Tibial nerve (tissue), 4 donors: ENCODE results near the gene MPPED1. TPM values are rescaled to one million over a fixed set of nuclear protein-coding genes. Genes with fewer than 3 reads are reported as not detected.

Experiments
- DNase-seq, 2 donors: peaks; one replicate each; pipeline ENCODE4 v3.0.0-alpha.2; 2019; ENCODE audit warnings: low spot score in 2 of 2
- H3K27ac ChIP-seq, 4 donors: fragments of 200-600 bp; sonication (generic) in 3 of 4; one replicate each; pipeline ENCODE4 v1.5.1; 2017 to 2019; ENCODE audit warnings: mild to moderate bottlenecking in 1 of 4
- H3K27me3 ChIP-seq, 2 donors: fragments of 200-600 bp; sonication (generic) in 1 of 2; one replicate each; pipeline versions ENCODE4 v1.5.1 to v1.6.0; 2017 to 2019
- H3K36me3 ChIP-seq, 3 donors: fragments of 200-600 bp; sonication (generic); one replicate each; pipeline ENCODE4 v1.5.1; 2018 to 2019
- H3K4me1 ChIP-seq, 4 donors: fragments of 200-600 bp; sonication (generic) in 3 of 4; one replicate each; pipeline ENCODE4 v1.5.1; 2017 to 2019
- H3K4me3 ChIP-seq, 4 donors: fragments of 200-600 bp; sonication (generic) in 3 of 4; one replicate each; pipeline ENCODE4 v1.5.1; 2017 to 2019; ENCODE audit warnings: mild to moderate bottlenecking in 1 of 4, moderate library complexity in 1 of 4
- H3K9me3 ChIP-seq, 4 donors: fragments of 200-600 bp; sonication (generic) in 3 of 4; one replicate each; pipeline ENCODE4 v1.5.1; 2017 to 2019
- CTCF ChIP-seq, 5 experiments: fragments of 200-600 bp in 3 of 5; fragments of 450-650 bp in 2 of 5; sonication (generic) in 3 of 5; IDR thresholded peaks; one replicate each; pipeline ENCODE4 v1.5.1; 2016 to 2019; ENCODE audit warnings: antibody characterized with exemption in 5 of 5, mild to moderate bottlenecking in 3 of 5, moderate library complexity in 2 of 5
- EP300 ChIP-seq, 2 donors: sonication (generic); formaldehyde crosslinking; IDR thresholded peaks; one replicate each; pipeline ENCODE4 v1.6.1; 2017; ENCODE audit warnings: antibody characterized with exemption in 2 of 2, mild to moderate bottlenecking in 1 of 2
- POLR2A ChIP-seq, 2 donors: fragments of 450-650 bp; IDR thresholded peaks; one replicate each; pipeline ENCODE4 v1.6.1; 2017; ENCODE audit warnings: antibody characterized with exemption in 2 of 2, mild to moderate bottlenecking in 2 of 2, moderate library complexity in 2 of 2
- WGBS, 2 donors: methylation state at CpG; one replicate each; pipeline ENCODE4 v1.1.5; 2018; 5-methylcytosine and 5-hydroxymethylcytosine counted together
- total RNA-seq, 4 donors: library from RNA; depleted of rRNA; stranded (reverse); fragments of >200 nt; gene quantifications; one replicate each; pipeline ENCODE4 v1.1.0, GENCODE V29; 2016

Gene MPPED1
- total RNA-seq, 4 donors from 2014 or later: 1.2 to 2.4 (median 1.8) TPM

GRCh38 chr22:43370036-43370435 is 41.8 kb upstream of the MPPED1 start:
- DNase-seq: no peak
- H3K9me3 ChIP-seq: peaks cover 0 to 11% (median 0%) of the 10 kb centered on the region in 4 donors
- no peak overlapping the region for H3K27ac ChIP-seq
- peaks cover 0 to 51% of the 10 kb centered on the region in 2 donors for H3K27me3 ChIP-seq
- 15 to 35% methylated on average over 9 of the region's 9 CpGs for WGBS, 2 donors
- H3K4me1 ChIP-seq: peaks cover 0 to 4% (median 0%) of the 10 kb centered on the region in 4 donors
- no peaks in the 10 kb centered on the region for H3K36me3 ChIP-seq
- no peak for TF ChIP-seq POLR2A (IDR thresholded peaks at IDR 0.05)
- no peak for TF ChIP-seq EP300 (IDR thresholded peaks at IDR 0.05)
- no peak for TF ChIP-seq CTCF (IDR thresholded peaks at IDR 0.05)
- H3K4me3 ChIP-seq: no peak overlapping the region

GRCh38 chr22:43375951-43376455 is 35.8 kb upstream of the MPPED1 start:
- Histone ChIP-seq H3K27ac (no peak overlapping the region), H3K4me3 (no peak overlapping the region), H3K9me3 (peaks cover 0 to 11% (median 0%) of the 10 kb centered on the region in 4 donors), H3K27me3 (peaks cover 0 to 26% of the 10 kb centered on the region in 2 donors), H3K4me1 (peaks cover 0 to 17% (median 0%) of the 10 kb centered on the region in 4 donors), H3K36me3 (no peaks in the 10 kb centered on the region)
- WGBS, 2 donors: 52 to 65% methylated on average over 4 of the region's 4 CpGs
- TF ChIP-seq CTCF (IDR thresholded peaks at IDR 0.05): no peak
- TF ChIP-seq POLR2A (IDR thresholded peaks at IDR 0.05): no peak
- TF ChIP-seq EP300 (IDR thresholded peaks at IDR 0.05): no peak
- no peak for DNase-seq

GRCh38 chr22:43376765-43377547 is 34.9 kb upstream of the MPPED1 start:
- H3K27ac ChIP-seq: no peak overlapping the region
- H3K9me3 ChIP-seq: peaks cover 0 to 11% (median 0%) of the 10 kb centered on the region in 4 donors
- DNase-seq: no peak
- H3K36me3 ChIP-seq: no peaks in the 10 kb centered on the region
- TF ChIP-seq POLR2A (IDR thresholded peaks at IDR 0.05) (no peak), EP300 (IDR thresholded peaks at IDR 0.05) (no peak), CTCF (IDR thresholded peaks at IDR 0.05) (no peak)
- peaks cover 0 to 17% of the 10 kb centered on the region in 2 donors for H3K27me3 ChIP-seq
- WGBS, 2 donors: 56 to 58% methylated on average over 15 of the region's 15 CpGs
- no peak overlapping the region for H3K4me3 ChIP-seq
- H3K4me1 ChIP-seq: peaks cover 0 to 17% (median 0%) of the 10 kb centered on the region in 4 donors

- 34 to 39% methylated on average over 10 of the region's 10 CpGs for WGBS, 2 donors
- TF ChIP-seq EP300 (IDR thresholded peaks at IDR 0.05): no peak
- TF ChIP-seq CTCF (IDR thresholded peaks at IDR 0.05): no peak
- no peak for TF ChIP-seq POLR2A (IDR thresholded peaks at IDR 0.05)
- peaks cover 0 to 17% (median 0%) of the 10 kb centered on the region in 4 donors for H3K4me1 ChIP-seq
- no peak overlapping the region for H3K4me3 ChIP-seq
- H3K9me3 ChIP-seq: peaks cover 0 to 11% (median 0%) of the 10 kb centered on the region in 4 donors
- H3K27ac ChIP-seq: no peak overlapping the region
- peaks cover 0 to 13% of the 10 kb centered on the region in 2 donors for H3K27me3 ChIP-seq
- no peak for DNase-seq
- H3K36me3 ChIP-seq: no peaks in the 10 kb centered on the region
Measured at GRCh38 chr22:43377548-43377895, 34.3 kb upstream of the MPPED1 start.
